ENCODE data around the gene ST6GAL1.
"Not testable (repeated sequence)": the region's sequence is repeated elsewhere in the genome, so short reads cannot be mapped to it uniquely, and the experiment has no call there.

The ST6GAL1 gene

GRCh38 chr3:186945255-186945823 is 15.0 kb downstream of the ST6GAL1 start:
- H3K9me3 ChIP-seq (ENCODE audit: insufficient read depth, low read length): no peaks in the 10 kb centered on the region
- H3K27me3 ChIP-seq (ENCODE audit: insufficient read depth, insufficient read length): no peaks in the 10 kb centered on the region
- DNase-seq (ENCODE audit: low read depth, low spot score): no peak
- H3K36me3 ChIP-seq (ENCODE audit: insufficient read depth, insufficient read length, low read length): peaks cover 23% of the 10 kb centered on the region
- TF ChIP-seq ZNF274 (IDR thresholded peaks at IDR 0.05; ENCODE audit: low read depth, low read length) (no peak), SUZ12 (IDR thresholded peaks at IDR 0.05; ENCODE audit: extremely low read depth, insufficient read depth, insufficient read length) (no peak), YY1 (IDR thresholded peaks at IDR 0.05; ENCODE audit: insufficient read depth, insufficient read length) (no peak)
- H3K4me3 ChIP-seq (ENCODE audit: insufficient read length, low read depth): no peak overlapping the region
- H3K4me1 ChIP-seq (ENCODE audit: insufficient read depth, insufficient read length): peaks cover 20% of the 10 kb centered on the region
- no peak overlapping the region for H3K9ac ChIP-seq (ENCODE audit: insufficient read length, low read depth)

GRCh38 chr3:186946756-186947375 is 16.5 kb downstream of the ST6GAL1 start:
- Histone ChIP-seq H3K9me3 (ENCODE audit: insufficient read depth, low read length) (no peaks in the 10 kb centered on the region), H3K4me1 (ENCODE audit: insufficient read depth, insufficient read length) (peaks cover 12% of the 10 kb centered on the region), H3K36me3 (ENCODE audit: insufficient read depth, insufficient read length, low read length) (peaks cover 25% of the 10 kb centered on the region), H3K9ac (ENCODE audit: insufficient read length, low read depth) (no peak overlapping the region), H3K27me3 (ENCODE audit: insufficient read depth, insufficient read length) (no peaks in the 10 kb centered on the region), H3K4me3 (ENCODE audit: insufficient read length, low read depth) (no peak overlapping the region)
- TF ChIP-seq ZNF274 (IDR thresholded peaks at IDR 0.05; ENCODE audit: low read depth, low read length) (no peak), YY1 (IDR thresholded peaks at IDR 0.05; ENCODE audit: insufficient read depth, insufficient read length) (no peak), SUZ12 (IDR thresholded peaks at IDR 0.05; ENCODE audit: extremely low read depth, insufficient read depth, insufficient read length) (no peak)
- DNase-seq (ENCODE audit: low read depth, low spot score): no peak

- TF ChIP-seq ZNF274 (IDR thresholded peaks at IDR 0.05; ENCODE audit: low read depth, low read length) (no peak), SUZ12 (IDR thresholded peaks at IDR 0.05; ENCODE audit: extremely low read depth, insufficient read depth, insufficient read length) (no peak), YY1 (IDR thresholded peaks at IDR 0.05; ENCODE audit: insufficient read depth, insufficient read length) (no peak)
- Histone ChIP-seq H3K9me3 (ENCODE audit: insufficient read depth, low read length) (no peaks in the 10 kb centered on the region), H3K4me3 (ENCODE audit: insufficient read length, low read depth) (no peak overlapping the region), H3K36me3 (ENCODE audit: insufficient read depth, insufficient read length, low read length) (peaks cover 20% of the 10 kb centered on the region), H3K4me1 (ENCODE audit: insufficient read depth, insufficient read length) (peaks cover 12% of the 10 kb centered on the region), H3K27me3 (ENCODE audit: insufficient read depth, insufficient read length) (no peaks in the 10 kb centered on the region), H3K9ac (ENCODE audit: insufficient read length, low read depth) (no peak overlapping the region)
- DNase-seq (ENCODE audit: low read depth, low spot score): no peak
These were observed 19.1 kb downstream of the ST6GAL1 start for GRCh38 chr3:186949281-186949982.

- TF ChIP-seq SUZ12 (IDR thresholded peaks at IDR 0.05; ENCODE audit: extremely low read depth, insufficient read depth, insufficient read length) (no peak), YY1 (IDR thresholded peaks at IDR 0.05; ENCODE audit: insufficient read depth, insufficient read length) (no peak), ZNF274 (IDR thresholded peaks at IDR 0.05; ENCODE audit: low read depth, low read length) (no peak)
These were observed 20.2 kb downstream of the ST6GAL1 start for GRCh38 chr3:186950402-186951093.

GRCh38 chr3:186951640-186952552 is 21.6 kb downstream of the ST6GAL1 start:
- no peaks in the 10 kb centered on the region for H3K27me3 ChIP-seq (ENCODE audit: insufficient read depth, insufficient read length)
- H3K4me3 ChIP-seq (ENCODE audit: insufficient read length, low read depth): no peak overlapping the region
- H3K4me1 ChIP-seq (ENCODE audit: insufficient read depth, insufficient read length): peaks cover 12% of the 10 kb centered on the region
- DNase-seq (ENCODE audit: low read depth, low spot score): no peak
- no peak overlapping the region for H3K9ac ChIP-seq (ENCODE audit: insufficient read length, low read depth)
- no peaks in the 10 kb centered on the region for H3K9me3 ChIP-seq (ENCODE audit: insufficient read depth, low read length)
- TF ChIP-seq SUZ12 (IDR thresholded peaks at IDR 0.05; ENCODE audit: extremely low read depth, insufficient read depth, insufficient read length): no peak
- no peak for TF ChIP-seq YY1 (IDR thresholded peaks at IDR 0.05; ENCODE audit: insufficient read depth, insufficient read length)
- no peak for TF ChIP-seq ZNF274 (IDR thresholded peaks at IDR 0.05; ENCODE audit: low read depth, low read length)
- peaks cover 16% of the 10 kb centered on the region for H3K36me3 ChIP-seq (ENCODE audit: insufficient read depth, insufficient read length, low read length)

More at GRCh38 chr3:186950402-186951093, 20.2 kb downstream of the ST6GAL1 start:
- H3K36me3 ChIP-seq (ENCODE audit: insufficient read depth, insufficient read length, low read length): peaks cover 20% of the 10 kb centered on the region
- H3K27me3 ChIP-seq (ENCODE audit: insufficient read depth, insufficient read length): no peaks in the 10 kb centered on the region
- H3K4me1 ChIP-seq (ENCODE audit: insufficient read depth, insufficient read length): peaks cover 12% of the 10 kb centered on the region
- DNase-seq (ENCODE audit: low read depth, low spot score): no peak
- H3K9me3 ChIP-seq (ENCODE audit: insufficient read depth, low read length): no peaks in the 10 kb centered on the region
- no peak overlapping the region for H3K9ac ChIP-seq (ENCODE audit: insufficient read length, low read depth)
- no peak overlapping the region for H3K4me3 ChIP-seq (ENCODE audit: insufficient read length, low read depth)

- Histone ChIP-seq H3K4me1 (ENCODE audit: insufficient read depth, insufficient read length) (peaks cover 10% of the 10 kb centered on the region), H3K36me3 (ENCODE audit: insufficient read depth, insufficient read length, low read length) (peaks cover 12% of the 10 kb centered on the region), H3K9ac (ENCODE audit: insufficient read length, low read depth) (no peak overlapping the region), H3K27me3 (ENCODE audit: insufficient read depth, insufficient read length) (no peaks in the 10 kb centered on the region), H3K4me3 (ENCODE audit: insufficient read length, low read depth) (no peak overlapping the region), H3K9me3 (ENCODE audit: insufficient read depth, low read length) (no peaks in the 10 kb centered on the region)
- TF ChIP-seq SUZ12 (IDR thresholded peaks at IDR 0.05; ENCODE audit: extremely low read depth, insufficient read depth, insufficient read length) (no peak), ZNF274 (IDR thresholded peaks at IDR 0.05; ENCODE audit: low read depth, low read length) (no peak), YY1 (IDR thresholded peaks at IDR 0.05; ENCODE audit: insufficient read depth, insufficient read length) (no peak)
- no peak for DNase-seq (ENCODE audit: low read depth, low spot score)
These were observed 22.7 kb downstream of the ST6GAL1 start for GRCh38 chr3:186953011-186953487.

- not testable (repeated sequence) for H3K9me3 ChIP-seq (ENCODE audit: insufficient read depth, low read length); H3K27me3 ChIP-seq (ENCODE audit: insufficient read depth, insufficient read length); H3K4me1 ChIP-seq (ENCODE audit: insufficient read depth, insufficient read length); H3K4me3 ChIP-seq (ENCODE audit: insufficient read length, low read depth); DNase-seq (ENCODE audit: low read depth, low spot score); H3K9ac ChIP-seq (ENCODE audit: insufficient read length, low read depth); H3K36me3 ChIP-seq (ENCODE audit: insufficient read depth, insufficient read length, low read length)
These were observed 23.8 kb downstream of the ST6GAL1 start for GRCh38 chr3:186953992-186954699.
